Mammary epithelial cell (primary cell): ENCODE measurements around the gene STARD13.

Experiments
- CTCF ChIP-seq, 2 donors: IDR thresholded peaks in 1 of 2; conservative IDR thresholded peaks in 1 of 2; 2 replicates each; pipeline ENCODE4 v1.5.1; 2011 to 2012; ENCODE audit warnings: inconsistent platforms in 2 of 2, low read length in 2 of 2, mild to moderate bottlenecking in 2 of 2, control low read depth in 1 of 2, low read depth in 1 of 2; ENCODE audit not compliant: insufficient read depth in 1 of 2; ENCODE audit errors: extremely low read depth in 1 of 2
- EZH2 ChIP-seq: IDR thresholded peaks from 2 replicates; pipeline ENCODE4 v1.6.1; 2012; ENCODE audit warnings: low read length, inconsistent platforms, borderline replicate concordance

GRCh38 chr13:33196767-33197166 is 88.8 kb downstream of the STARD13 start:
- no peak for TF ChIP-seq CTCF (conservative IDR thresholded peaks at IDR 0.05 in 1 of 2, IDR thresholded peaks at IDR 0.05 in 1 of 2; ENCODE audit: extremely low read depth in 1 of 2, insufficient read depth in 1 of 2, low read depth in 1 of 2, low read length in 2 of 2)
- TF ChIP-seq EZH2: no peak
